SKM-1 (cell line): Measurements from ENCODE around the gene TMC5.
"Not testable (repeated sequence)": the region's sequence is repeated elsewhere in the genome, so short reads cannot be mapped to it uniquely, and the experiment has no call there.

Experiments used
- DNase-seq: peaks from one replicate; lab custom pipeline; 2025; ENCODE audit not compliant: unreplicated experiment; lab: John Stamatoyannopoulos, UW

TMC5 gene

GRCh38 chr16:19528666-19529065, 111.0 kb downstream of the TMC5 start:
- no peak for DNase-seq

GRCh38 chr16:19532601-19533000, 114.9 kb downstream of the TMC5 start:
- DNase-seq: no peak

- DNase-seq: no peak
Measured at GRCh38 chr16:19540241-19540970, 122.7 kb downstream of the TMC5 start.

DNA sequence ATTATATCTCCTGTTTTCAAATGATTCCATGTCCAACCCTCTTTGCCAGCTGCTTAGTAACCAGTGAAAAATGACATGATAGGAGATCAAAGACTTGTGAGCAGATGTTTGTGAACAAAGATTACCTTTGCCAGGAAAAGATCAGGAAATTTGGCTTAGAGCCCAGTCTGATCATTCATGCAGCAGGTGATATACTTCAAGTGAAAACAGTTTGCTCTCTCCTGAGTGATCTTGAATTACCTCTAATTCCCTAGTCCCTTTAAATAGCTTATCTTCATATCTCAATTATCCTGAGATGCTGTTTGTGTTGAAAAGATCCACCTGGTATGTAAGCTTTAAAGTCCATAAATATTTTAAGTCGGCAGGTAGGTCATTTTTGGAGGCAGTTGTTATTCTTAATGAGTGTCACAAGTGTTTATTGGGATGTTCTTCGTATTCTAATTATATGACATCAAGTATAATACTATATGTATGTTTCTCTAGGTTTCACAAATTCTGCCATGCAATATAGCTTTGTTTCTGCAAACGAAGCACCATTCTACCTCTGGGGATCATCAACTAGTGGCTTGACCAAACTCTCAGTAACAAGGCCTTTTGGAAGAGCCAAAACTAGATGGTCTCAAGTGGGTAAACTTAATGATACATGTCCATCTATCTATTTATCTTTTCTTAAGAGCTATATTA, 124.6 kb downstream of the TMC5 start:
- no peak for DNase-seq

- DNase-seq: not testable (repeated sequence)
Measured at GRCh38 chr16:19543278-19543996, 125.8 kb downstream of the TMC5 start.

DNA sequence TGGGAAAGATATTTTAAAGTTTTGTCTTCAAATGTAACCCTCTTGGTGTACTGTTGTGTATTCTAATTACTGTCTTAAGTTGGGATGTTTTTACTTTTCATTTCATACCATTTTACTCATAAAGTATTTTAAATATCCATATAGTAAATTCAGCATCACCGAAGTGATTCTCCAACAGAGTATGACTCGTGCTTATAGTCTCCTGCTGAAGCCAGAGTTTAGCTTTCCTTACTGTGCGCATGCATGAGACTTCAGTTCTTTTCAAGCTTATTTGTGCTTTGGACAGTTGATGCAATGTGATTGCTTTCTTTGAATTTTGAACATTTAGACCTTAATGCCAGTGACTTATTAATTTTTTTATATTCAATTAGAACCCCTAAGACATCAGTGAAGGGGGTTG, 130.5 kb downstream of the TMC5 start:
- no peak for DNase-seq
